Retina (tissue), 1 donor: Measurements from ENCODE around the gene KCNK4.
A peak's percentile ranks its signal among the peaks of the same experiment; 100 is the strongest.
"Not testable (repeated sequence)": the region's sequence is repeated elsewhere in the genome, so short reads cannot be mapped to it uniquely, and the experiment has no call there.

Experiments used
- DNase-seq: peaks from one replicate; pipeline ENCODE4 v3.0.0-alpha.2; 2016

The KCNK4 gene

DNA sequence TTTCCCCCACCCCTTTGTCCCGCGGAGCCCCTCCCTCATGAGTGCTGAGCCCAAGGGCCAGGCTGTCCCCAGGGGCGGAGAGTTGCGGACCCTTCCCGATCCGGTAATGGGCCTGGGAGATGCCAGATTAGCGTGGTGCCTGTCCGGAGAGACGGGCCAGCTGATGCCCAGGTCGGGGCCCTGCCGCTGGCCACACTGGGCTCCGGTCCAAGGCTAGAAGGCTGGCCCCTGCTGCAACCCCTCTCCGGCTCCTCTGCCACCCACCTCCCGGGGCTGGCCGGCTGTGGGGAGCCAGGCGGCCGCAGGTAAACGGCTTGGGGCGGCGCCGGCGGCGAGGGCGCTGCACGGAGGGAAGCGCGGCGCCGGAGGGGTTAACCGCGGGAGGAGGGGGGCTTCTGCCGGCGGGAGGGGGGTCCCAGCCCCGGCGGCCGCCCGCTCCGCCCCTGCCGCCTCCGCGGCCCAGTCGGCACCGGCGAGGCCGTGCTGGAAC, at the start of gene KCNK4:
KCNK4 (plus strand) TSS at position 41 of the 490 bp plus-strand sequence. CDS start 1,717 bp downstream, outside the sequence.
- no peak for DNase-seq

DNA sequence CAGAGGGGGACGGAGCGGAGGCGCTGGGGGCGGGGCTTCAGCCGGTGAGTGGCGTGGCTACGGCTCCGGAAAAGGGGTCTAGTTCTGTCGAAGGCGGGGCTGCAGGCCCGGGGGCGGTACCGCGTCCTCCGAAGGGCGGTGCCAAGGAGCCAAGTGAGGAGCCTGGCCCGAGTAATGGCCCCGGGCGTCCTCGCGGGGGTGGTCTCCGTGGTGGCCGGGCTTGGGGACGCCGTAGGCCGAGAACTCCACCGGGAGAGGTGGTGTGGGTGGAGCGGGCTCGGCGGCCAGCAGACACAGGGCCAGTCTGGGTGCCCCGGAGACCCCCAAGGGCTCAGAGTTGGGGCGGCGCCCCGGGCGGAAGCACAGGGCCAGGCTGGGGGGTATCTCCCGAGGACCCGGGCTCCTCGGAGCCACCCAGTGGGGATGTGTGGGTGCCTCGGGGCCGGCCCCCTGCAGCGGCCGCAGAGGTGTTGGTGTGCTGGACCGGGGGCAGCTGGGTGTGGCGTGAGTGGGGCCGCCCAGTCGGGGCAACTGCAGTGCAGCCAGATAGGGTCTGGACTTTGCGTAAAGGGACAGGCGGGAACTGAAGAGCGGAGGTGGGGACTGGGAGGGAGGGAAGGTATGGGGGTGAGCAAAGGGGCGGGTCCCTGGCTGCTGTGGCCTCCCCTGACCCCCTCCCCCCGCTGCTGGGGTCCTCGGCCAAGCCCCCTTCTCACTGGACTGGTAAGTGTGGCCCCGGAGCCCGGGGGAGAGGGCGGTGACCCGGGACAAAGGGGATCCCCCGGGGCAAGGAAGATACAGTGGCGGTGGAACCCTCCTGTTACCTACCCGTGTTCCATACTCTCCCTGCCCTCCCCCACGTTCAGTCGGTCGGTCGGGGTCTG, 49.4 kb upstream of the KCNK4 start:
- DNase-seq = peak; percentile 98

DNA sequence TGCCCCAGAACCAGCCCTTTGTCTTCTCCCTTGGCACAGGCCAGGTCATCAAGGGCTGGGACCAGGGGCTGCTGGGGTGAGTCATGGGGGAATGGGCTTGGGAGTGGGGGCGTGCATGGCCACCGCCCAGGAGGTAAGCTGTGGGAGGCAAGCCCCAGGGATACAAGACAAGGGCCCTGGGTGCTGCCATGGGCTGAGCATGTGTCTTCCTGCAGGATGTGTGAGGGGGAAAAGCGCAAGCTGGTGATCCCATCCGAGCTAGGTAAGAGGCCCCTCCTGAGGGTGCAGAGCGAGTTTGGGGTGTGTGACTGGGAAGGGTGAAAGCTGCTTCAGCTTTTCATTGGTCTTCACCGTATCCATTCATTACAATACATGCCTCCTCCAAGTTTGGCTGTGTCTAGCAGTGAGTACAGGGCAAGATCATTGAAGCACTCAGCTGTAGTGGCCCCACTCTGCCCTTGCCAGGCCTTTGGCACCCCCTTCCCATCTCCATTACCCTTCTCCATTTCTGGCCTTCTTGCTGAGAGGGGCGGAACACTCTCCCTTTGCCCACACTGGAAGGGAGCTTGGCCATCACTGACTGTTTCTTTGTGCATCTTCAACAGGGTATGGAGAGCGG, 47.8 kb upstream of the KCNK4 start:
- no peak for DNase-seq

DNA sequence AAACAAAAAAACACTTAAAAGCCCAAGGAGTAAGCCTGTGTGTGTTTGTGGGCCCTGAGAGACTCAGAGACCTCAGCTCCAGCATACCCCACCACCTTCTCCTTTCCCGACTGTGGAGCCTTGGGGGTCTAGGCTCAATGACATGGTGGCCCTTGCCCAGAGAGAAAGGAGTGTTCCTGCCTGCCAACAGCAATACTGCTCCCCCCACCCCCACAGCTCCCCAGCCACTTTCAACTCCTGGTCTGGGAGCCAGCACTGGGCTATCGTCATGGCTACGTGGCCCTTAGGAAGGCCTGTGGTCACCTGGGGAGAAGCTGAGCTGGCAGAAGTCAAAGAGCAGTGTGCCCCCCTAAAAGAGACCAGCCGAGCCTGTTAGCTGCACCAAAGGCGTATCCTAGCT, 47.0 kb upstream of the KCNK4 start:
- no peak for DNase-seq

DNA sequence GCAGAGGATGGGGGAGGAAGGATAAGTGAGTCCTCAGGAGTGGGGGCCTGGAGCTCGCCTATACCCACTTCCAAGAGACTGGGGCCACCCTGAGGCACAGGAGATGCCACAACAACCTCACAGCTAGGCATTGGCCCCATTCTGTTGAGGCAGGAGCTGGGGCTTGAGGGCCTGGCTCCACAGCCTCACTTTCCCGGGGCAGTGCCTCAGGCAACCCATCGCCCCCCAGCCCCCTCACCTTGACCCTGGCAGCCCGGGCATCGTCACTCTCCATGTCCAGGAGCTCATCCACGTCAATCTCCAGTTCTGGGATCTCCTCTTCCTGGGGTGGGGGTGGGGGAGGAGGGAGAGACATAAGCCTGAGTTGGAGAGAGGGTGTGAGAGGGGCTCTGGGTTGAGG, 46.1 kb upstream of the KCNK4 start:
- no peak for DNase-seq

DNA sequence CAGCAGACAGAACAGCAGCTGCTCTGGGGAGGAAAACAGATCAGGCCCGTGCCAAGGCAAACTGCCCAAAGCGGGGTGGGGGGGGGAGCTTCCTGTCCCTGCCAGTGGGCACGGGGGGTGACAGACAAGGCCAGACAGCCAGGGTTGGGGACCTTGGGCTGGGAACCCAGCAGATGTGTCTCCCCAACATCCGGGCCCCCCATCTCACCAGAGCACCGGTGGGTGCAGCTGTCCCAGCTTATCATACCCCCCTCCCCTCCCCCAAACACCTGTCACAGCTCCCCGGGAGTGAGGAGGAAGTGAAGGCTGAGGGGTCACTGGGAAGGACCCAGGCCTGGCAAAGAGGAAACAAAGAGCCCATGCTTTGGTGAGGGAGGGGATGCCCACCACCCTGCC, 45.7 kb upstream of the KCNK4 start:
- no peak for DNase-seq

DNA sequence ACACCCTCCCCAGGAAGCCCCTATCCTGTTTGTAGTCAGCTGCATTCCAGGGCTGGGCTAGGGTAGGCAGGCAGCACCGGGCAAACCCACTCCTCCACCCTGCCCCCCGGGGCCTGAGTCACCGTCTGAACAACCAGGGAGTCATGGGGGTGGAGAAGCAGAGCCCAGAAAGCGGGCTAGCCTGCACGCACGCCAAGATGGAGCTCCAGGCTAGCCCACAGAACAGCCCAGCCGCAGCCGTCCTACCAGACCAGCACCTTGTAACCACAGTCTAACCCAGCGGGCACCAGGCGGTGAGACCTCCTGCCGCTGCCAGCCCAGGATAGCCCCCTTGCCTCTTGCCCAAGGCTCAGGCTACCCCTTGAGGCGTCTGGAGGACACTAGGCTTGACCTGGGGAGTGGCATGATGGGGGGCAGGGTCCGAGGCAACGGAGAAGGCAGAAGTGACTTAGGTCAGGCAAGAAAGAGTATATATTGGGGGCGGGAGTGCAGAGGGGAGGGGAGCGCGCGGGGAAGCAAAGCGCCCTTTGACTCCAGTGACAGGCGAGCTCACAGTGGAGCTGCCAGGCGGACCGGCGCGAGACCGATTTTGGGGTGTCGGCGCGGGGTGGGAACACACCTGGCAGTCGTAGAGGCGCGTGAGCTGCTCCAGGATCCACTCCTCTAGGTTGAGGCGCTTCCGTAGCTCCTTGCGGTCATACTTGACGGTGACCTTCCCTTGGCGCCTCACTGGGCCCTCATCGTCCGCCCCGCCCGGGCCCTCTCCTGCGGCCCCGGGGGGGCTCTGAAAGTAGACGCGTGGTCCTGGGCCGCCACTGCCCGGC, 45.1 kb upstream of the KCNK4 start:
- DNase-seq = peak; percentile 66

DNA sequence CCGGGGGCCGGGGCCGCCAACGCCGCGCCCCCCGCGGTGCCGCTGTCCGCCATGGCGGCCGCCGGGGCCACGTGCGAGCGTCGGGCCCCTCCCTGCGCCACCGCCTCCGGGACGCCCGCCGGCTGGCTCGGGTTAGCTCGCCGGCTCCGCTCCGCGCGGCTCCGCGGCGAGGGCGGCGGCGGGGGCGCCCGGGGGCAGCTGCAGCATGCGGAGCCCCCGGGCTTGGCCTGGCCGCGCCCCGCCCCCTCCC, 44.6 kb upstream of the KCNK4 start:
- not testable (repeated sequence) for DNase-seq

DNA sequence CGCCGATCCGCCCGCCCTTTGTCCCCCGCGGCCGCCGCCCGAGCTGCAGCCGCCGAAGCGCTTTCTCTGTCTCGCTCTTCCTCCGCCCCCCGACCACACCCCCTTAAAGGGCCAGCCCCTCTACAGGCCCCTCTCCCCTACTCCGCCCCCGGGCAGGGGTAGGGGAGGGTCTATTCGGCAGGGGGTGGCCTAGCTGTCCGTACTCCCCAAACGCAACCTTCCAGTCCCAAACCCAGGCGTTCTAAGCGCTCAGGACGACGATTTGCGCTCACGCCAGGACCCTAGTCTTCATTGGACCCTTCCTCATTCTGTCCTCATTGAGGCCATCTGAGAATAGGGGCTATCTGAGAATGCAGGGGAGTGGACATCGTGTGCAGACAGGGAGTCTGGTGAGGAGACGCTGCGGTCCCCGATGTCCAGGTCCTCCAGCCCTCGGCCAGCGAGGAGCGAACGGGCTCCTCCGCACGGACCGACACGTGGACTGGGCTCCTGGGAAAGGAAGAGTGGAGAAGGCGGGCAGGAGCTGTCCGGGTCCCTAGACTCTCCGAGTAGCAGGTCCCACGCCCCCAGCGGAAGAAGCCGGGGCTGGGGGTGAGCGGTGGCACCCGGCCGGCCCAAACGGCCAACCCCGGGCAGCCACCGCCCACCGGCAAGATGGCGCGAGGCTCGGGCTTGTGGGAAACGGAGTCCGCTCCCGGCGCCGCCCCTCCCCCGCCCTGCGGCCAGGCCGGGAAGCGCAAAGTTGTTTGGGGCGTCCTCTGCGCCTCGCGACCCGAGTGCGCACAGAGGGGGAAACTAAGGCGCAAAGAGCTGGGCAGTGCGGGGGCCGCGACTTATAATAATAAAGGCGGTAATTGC, 44.0 kb upstream of the KCNK4 start, which contains the start of gene PPP1R14B:
PPP1R14B (minus strand) TSS at position 73 of the 858 bp plus-strand sequence. CDS start 270 bp downstream, outside the sequence.
- DNase-seq = peak; percentile 93

DNA sequence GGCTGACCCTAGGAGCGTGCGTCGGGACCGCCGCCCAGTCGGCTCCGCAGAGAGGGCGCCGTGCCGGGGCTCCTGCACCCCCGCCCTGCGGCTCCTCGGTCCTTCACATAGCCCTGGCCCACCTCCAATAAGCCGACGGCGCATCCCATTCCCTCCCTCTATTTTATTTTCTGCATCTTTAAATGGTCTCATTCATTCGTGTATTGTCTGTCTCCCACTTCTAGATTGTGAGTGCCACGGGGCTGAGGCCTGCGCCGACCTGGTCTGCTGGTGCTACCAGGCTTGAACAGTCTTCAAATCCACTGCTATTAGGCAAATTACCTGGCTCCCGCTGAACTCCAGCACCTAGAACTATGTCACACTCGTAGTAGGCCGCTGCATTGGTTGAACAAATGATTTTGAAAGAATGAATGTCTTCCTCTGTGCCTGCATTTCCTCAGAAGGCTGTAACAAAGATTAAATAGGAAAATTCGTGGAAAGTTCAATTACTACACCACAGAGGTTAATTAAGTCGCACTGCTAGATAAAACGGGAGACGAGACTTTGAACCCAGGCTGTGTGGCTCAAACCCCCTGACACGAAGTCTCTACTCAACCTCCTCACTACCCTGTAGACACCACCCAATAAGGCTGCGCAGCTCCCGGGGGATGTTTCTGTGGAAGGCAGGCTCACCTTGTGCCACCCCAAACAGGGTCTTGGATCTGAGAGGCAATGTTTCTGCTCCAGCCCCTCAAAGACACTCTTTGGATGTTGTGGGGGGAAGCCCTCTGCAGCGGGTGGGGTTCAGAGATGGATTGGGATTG, 43.2 kb upstream of the KCNK4 start:
- no peak for DNase-seq

DNA sequence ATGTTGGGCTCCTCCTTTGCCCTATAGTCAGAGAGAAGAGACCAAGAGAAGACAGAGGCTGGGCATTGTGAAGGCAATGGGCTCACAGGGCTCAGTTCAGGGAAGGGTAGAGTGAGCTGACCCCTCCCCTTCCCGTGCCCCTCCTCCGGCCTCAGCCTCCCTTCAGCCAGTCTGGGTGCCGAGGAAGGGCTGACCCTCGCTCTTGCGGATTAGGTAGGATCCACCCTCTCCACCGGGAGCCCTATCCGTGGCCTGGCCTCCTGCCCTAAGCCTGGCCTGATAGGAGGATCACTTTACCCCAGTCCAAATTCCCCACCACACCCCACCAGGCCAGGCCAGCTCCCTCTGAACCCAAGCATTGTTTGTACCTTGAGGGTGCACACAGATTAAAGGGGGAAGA, 42.5 kb upstream of the KCNK4 start:
- no peak for DNase-seq

DNA sequence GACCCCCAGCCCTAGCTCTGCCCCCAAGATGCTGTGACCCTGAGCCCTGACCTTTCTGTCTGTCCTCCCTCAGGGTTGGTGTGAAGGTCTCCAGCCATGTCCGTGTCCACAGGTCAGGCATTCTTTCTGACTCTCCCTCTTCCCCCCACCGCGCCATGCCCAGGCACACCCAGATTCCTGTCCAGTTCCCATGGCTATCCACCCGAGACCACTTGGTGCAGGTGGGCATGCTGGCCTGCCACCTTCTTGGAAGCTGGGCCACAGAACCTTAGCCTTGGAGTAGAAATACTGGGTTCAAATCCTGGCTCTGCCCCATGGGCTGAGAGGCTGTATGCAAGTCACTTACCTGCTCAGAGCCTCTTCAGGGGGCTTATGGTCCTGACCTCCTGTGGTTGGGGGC, 42.1 kb upstream of the KCNK4 start:
- no peak for DNase-seq

DNA sequence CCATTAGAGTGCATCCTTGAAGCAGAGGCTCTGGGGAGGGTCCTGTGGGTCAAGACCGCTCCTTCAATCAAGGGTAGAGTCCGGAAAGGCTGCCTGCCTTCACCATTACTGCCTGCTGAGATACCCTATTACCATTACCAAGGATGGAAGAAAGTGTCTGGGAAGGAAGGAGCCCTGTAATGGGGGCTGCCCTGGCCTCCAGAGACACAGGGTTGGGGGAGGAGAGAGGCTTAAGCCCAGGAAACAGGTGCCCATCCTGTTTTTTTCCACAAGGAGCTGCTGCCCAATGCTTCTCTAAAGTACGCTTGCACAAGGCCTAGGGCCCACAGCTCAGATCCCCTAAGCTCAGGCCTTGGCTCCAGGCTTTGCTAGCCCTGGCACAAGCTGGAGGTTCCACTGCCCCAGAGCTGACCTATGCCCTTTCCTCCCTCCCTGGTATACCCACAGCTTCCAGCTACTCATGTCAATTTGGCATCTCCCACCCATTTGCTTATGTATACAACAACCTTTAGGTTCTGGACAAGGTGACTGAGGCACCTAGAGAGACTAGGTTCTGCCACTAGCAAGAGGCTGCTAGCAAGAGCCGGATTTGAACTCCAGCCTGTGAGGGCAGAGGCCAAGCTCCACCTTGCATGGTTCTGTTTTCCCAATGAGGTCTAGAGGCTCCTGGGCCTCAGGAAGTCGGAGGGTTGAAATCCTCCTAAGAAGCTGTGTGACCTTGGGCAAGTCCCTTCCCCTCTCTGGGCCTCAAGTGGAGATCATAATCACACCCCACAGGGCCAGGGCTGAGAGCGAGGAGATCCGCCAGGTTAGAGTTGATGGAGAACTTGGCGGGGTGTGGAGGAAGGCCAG, 41.3 kb upstream of the KCNK4 start:
- no peak for DNase-seq

DNA sequence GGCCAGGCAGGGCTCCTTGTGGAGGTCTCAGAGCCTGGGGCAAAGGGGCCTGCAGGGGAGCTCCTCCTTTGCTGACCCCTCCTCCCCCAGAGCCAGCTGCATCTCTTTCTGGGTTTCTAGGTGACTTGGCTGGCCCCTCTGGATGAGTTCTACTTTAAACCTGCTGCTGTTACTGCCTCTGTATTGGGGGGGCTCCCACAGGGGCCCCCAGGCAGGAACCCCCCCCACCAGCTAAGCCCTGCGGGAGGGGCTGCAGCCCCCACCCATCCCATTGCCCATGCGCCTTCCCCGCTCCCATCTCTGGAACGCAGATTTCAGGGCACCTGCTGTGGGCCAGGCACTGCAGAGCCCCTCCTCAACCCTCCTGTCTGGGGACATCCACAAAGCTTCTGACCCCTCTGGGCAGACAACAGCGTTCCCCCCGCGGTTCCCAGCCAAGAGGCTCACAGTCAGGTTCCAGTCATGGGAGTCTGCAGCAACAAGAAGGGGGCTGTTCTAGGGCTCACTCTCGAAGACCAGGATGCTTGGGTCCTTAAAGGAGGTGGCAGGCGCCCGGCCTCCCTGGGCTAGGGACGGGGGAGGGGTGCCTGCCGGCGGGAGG, 40.6 kb upstream of the KCNK4 start:
- DNase-seq = no peak

DNA sequence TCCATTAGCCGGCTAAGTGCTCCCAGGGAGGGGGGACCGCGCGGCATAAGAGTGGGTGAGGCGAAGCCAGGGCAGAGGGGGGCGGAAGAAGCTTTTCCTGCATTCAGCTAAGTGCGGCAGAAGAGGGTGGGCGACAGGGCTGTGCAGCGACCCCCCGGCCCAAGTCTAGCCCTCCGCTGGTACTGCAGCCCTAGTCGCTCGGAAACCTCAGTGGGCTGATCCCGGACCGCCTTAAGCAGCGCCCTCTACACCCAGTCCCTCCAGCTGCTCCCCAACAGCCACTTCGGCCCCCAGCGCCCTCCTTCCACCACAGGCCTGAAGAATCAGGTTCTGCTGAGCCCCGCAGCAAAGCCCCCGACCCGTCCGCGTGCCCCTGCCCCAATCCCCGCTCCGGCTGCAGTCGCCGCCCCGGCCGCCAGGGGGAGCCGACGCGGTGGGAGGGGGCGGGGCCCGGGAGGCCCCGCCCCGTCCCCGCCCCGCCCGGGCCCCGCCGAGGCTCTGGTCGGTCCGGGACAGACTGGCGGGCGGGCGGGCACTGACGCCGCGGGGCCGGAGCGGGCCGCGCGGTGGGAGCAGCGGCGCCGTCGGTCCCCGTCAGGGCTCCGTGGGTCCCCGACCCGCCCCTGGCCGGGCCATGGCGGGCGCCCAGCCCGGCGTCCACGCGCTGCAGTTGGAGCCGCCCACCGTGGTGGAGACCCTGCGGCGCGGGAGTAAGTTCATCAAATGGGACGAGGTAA, 39.9 kb upstream of the KCNK4 start, which contains the start of gene PLCB3:
PLCB3 (plus strand) TSS at position 515 of the 737 bp plus-strand sequence; CDS start at position 635, 120 bp downstream.
- DNase-seq = peak; percentile 77

DNA sequence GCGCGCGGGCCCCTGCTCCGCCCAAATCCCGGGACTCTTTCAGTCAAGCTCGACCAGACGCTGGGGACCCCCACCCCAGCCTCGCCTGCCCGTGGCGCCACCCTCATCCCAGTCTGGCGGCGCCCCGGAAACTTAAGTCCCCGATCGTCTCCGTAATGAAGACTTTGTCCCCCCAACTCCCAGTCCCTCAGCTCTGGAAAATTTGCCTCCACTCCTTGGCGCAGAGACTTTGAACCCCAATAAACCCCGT, 39.4 kb upstream of the KCNK4 start:
- peak; percentile 50 for DNase-seq

DNA sequence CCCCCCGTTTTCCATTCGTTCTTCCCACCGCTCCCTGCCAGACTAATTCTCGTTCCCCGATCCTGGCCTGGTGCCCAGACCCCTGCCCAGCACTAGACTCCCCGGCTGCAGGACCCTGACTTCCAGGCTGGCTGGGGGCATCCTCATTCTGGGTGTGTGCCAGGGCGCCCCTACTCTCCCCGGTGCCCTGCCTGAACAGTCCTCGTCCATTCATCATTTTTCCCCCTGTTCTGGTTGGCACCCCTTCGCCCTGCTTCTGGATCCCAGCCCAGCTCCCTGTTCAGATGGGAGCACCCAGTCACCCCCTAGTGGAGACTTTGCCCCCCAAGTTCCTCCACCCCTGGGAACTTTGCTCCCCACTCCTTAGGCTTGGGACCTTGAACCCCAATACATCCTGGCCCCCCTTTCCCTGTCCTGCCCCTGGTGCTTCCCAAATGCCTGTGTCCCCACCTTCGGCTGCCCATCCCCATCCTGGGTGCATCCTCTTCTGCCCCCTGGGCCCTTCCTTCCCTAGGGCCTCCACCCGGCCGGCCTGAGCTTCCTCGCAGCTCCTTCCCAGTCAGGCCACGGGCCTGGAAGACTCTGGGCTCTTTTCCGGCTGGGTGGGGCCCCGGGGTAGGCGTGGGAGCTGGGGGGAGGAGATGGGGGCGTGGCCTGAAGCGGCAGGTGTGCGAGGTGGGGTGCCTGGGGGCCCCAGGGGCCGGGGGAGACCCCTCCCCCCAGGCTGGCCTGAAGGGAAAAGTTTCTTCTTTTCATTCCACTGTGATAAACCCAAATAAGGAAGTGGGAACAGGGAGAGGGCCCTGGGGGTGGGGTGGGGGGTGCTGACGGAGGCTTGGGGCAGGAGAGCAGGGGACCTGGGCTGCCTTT, 38.9 kb upstream of the KCNK4 start:
- no peak for DNase-seq

DNA sequence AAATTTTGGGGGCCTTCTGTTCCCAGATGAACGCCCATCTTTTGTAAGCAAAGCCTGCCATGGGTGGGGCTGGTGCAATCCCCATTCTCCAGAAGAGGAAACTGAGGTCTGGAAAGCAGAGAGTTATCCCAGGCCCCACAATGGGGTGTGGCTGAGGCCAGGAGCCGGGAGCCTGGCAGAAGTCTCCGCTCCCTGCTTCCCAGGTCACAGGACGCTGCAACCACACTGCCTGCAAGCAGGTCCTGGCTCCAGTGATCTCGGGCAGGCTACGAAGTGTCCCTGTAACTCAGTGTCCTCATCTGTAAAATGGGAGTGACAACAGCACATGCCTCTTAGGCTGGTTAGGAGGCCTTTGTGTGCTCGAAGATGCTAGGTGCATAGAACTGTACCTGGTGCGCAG, 38.1 kb upstream of the KCNK4 start:
- DNase-seq = no peak

DNA sequence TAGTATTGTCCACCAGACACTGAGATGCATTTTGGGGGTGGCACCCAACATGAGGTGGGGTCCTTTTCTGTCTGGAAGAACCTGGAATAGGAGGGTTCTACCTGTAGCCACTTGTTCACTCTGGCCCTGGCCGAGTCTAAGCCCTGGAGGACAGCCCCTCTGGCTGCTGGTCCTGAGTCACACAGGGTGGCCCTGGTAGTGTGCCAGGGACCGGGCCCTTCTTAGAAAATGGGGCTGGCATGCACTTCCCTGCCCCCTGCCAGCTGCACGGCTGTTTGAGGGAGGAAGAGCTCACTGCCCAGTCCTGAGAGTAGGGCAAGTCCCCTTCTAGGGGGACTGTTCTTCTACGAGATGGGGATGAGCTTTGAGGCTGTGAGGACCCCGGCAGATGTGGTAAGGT, 37.6 kb upstream of the KCNK4 start:
- no peak for DNase-seq
